Hepatocyte (in vitro differentiated cells): ENCODE results near the gene LGALS7B. TPM values are rescaled to one million over a fixed set of nuclear protein-coding genes. Genes with fewer than 3 reads are reported as not detected.
"Not testable (repeated sequence)": the region's sequence is repeated elsewhere in the genome, so short reads cannot be mapped to it uniquely, and the experiment has no call there.

Experiments used
- DNase-seq: peaks from one replicate; pipeline ENCODE4 v3.0.0-alpha.2; 2016; ENCODE audit warnings: low spot score
- H2AFZ ChIP-seq: fragments of 200-600 bp; sonication (generic); 2 replicates; pipeline ENCODE4 v1.6.0; 2016; ENCODE audit warnings: antibody characterized with exemption, mild to moderate bottlenecking
- H3K27ac ChIP-seq: fragments of 200-600 bp; sonication (generic); 2 replicates; pipeline ENCODE4 v1.5.1; 2016; ENCODE audit warnings: mild to moderate bottlenecking
- H3K27me3 ChIP-seq: fragments of 200-600 bp; sonication (generic); 2 replicates; pipeline ENCODE4 v1.6.1; 2016
- H3K36me3 ChIP-seq: fragments of 200-600 bp; sonication (generic); replicated peaks from 2 replicates; pipeline ENCODE4 v1.5.1; 2016; ENCODE audit warnings: low read depth; ENCODE audit not compliant: insufficient read depth
- H3K4me1 ChIP-seq: fragments of 200-600 bp; sonication (generic); 2 replicates; pipeline ENCODE4 v1.5.1; 2016; ENCODE audit warnings: mild to moderate bottlenecking, moderate library complexity; ENCODE audit not compliant: insufficient read depth
- H3K4me2 ChIP-seq: fragments of 200-600 bp; sonication (generic); 2 replicates; pipeline ENCODE4 v1.6.0; 2016
- H3K4me3 ChIP-seq: fragments of 200-600 bp; sonication (generic); 2 replicates; pipeline ENCODE4 v1.5.1; 2016; ENCODE audit warnings: mild to moderate bottlenecking
- H3K79me2 ChIP-seq: fragments of 200-600 bp; sonication (generic); 2 replicates; pipeline ENCODE4 v1.6.0; 2017; ENCODE audit warnings: mild to moderate bottlenecking
- H3K9me2 ChIP-seq: fragments of 200-600 bp; sonication (generic); replicated peaks from 2 replicates; pipeline ENCODE4 v1.6.0; 2017; ENCODE audit warnings: mild to moderate bottlenecking; ENCODE audit not compliant: insufficient read depth
- H3K9me3 ChIP-seq: fragments of 200-600 bp; sonication (generic); 2 replicates; pipeline ENCODE4 v1.5.1; 2016; ENCODE audit warnings: low read depth, mild to moderate bottlenecking
- H4K20me1 ChIP-seq: fragments of 200-600 bp; sonication (generic); 2 replicates; pipeline ENCODE4 v1.6.0; 2016; ENCODE audit warnings: mild to moderate bottlenecking; ENCODE audit not compliant: insufficient read depth, poor library complexity, severe bottlenecking
- EZH2 ChIP-seq: fragments of 200-600 bp; sonication (generic); IDR thresholded peaks from 2 replicates; pipeline ENCODE4 v1.6.1; 2016; ENCODE audit warnings: antibody characterized with exemption, mild to moderate bottlenecking, borderline replicate concordance
- EZH2phosphoT487 ChIP-seq: fragments of 200-600 bp; sonication (generic); IDR thresholded peaks from one replicate; pipeline ENCODE4 v1.6.1; 2018; ENCODE audit warnings: antibody characterized with exemption, mild to moderate bottlenecking, low read depth, moderate library complexity; ENCODE audit not compliant: unreplicated experiment, severe bottlenecking
- WGBS: methylation state at CpG from one replicate; pipeline ENCODE4 v1.1.6; 2016; ENCODE audit warnings: low lambda C conversion rate; ENCODE audit errors: missing lambda C conversion rate; 5-methylcytosine and 5-hydroxymethylcytosine counted together
- polyA plus RNA-seq: library from polyadenylated mRNA; unstranded; fragments of >200 nt; fragmentation: Nextera tagmentation; extraction: Ambion mirVana; gene quantifications from 2 replicates; pipeline ENCODE4 v1.2.1, GENCODE V29; 2016
- total RNA-seq: library from RNA; depleted of rRNA; stranded (reverse); fragments of >200 nt; gene quantifications from 2 replicates; pipeline ENCODE4 v1.2.3, GENCODE V29; 2014
- TF ChIP-seq, protein P1 (sequence below): fragments of 200-600 bp; sonication (generic); IDR thresholded peaks from 2 replicates; pipeline ENCODE4 v1.5.1; 2016; ENCODE audit warnings: antibody characterized with exemption, mild to moderate bottlenecking; ENCODE audit not compliant: poor library complexity

Gene LGALS7B
- total and polyA plus RNA-seq, 2 experiments from 2014 or later, result not detected

DNA sequence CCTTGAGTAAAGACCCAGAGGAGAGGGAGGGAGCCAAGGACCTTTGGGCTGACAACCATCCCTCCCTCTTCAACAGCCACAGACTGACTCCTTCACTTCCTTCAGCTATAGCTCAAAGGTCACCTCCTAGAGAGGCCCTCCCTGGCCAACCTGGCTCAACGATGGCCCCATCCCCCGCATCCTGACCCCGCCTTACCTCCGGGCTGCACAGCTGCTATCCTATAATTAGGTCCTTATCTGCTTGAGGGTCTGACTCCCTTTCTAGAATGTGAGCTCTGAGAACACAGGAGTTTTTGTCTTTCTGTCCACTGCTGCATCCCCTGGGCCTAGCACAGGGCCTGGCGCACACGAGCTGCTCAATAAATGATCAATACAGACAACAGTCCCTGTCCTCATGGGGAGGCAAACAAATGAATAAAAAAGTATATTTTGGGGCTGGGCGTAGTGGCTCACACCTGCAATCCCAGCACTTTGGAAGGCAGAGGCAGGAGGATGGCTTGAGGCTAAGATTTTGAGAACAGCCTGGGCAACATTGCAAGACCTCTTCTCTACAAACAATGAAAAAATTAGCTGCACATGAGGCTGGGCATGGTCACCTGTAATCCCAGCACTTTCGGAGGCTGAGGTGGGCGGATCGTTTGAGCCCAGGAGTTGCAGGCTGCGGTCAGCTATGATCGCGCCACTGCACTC lies 30.4 kb downstream of the LGALS7B start:
- DNase-seq, result peak; percentile 80
- H3K4me1 ChIP-seq, result peaks cover 20% of the 10 kb centered on the region
- H2AFZ ChIP-seq, result no peak overlapping the region
- 63% methylated on average over 13 of the region's 13 CpGs for WGBS
- no peak overlapping the region for H3K4me3 ChIP-seq
- H3K27ac ChIP-seq, result peak overlapping the region; percentile 78
- H3K79me2 ChIP-seq, result peaks cover 22% of the 10 kb centered on the region
- TF ChIP-seq EZH2, result no peak
- TF ChIP-seq, protein P1, sequence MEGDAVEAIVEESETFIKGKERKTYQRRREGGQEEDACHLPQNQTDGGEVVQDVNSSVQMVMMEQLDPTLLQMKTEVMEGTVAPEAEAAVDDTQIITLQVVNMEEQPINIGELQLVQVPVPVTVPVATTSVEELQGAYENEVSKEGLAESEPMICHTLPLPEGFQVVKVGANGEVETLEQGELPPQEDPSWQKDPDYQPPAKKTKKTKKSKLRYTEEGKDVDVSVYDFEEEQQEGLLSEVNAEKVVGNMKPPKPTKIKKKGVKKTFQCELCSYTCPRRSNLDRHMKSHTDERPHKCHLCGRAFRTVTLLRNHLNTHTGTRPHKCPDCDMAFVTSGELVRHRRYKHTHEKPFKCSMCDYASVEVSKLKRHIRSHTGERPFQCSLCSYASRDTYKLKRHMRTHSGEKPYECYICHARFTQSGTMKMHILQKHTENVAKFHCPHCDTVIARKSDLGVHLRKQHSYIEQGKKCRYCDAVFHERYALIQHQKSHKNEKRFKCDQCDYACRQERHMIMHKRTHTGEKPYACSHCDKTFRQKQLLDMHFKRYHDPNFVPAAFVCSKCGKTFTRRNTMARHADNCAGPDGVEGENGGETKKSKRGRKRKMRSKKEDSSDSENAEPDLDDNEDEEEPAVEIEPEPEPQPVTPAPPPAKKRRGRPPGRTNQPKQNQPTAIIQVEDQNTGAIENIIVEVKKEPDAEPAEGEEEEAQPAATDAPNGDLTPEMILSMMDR, result no peak
- TF ChIP-seq EZH2phosphoT487, result no peak
- no peaks in the 10 kb centered on the region for H3K36me3 ChIP-seq
- H3K9me2 ChIP-seq, result no peaks in the 10 kb centered on the region
- H4K20me1 ChIP-seq, result no peaks in the 10 kb centered on the region
- H3K9me3 ChIP-seq, result no peaks in the 10 kb centered on the region
- H3K4me2 ChIP-seq, result peak overlapping the region; percentile 49
- H3K27me3 ChIP-seq, result no peaks in the 10 kb centered on the region

DNA sequence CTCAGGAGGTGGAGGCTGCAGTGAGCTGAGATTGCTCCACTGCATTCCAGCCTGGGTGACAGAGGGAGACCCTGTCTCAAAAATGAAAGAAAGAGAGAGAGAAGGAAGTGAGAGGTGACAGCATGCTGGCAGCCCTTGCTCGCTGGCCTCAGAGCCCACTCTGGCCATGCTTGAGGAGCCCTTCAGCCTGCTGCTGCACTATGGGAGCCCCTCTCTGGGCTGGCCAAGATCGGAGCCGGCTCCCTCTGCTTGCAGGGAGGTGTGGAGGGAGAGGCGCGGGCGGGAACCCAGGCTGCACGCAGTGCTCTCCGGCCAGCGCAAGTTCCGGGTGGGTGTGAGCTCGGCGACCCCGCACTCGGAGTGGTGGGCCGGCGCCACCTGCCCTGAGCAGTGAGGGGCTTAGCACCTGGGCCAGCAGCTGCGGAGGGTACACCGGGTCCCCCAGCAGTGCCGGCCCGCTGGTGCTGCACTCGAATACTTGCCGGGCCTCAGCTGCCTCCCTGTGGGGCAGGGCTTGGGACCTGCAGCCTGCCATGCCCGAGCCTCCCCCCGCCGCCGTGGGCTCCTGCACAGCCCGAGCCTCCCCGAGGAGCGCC lies 32.3 kb downstream of the LGALS7B start:
- Histone ChIP-seq H3K27ac (peak overlapping the region; percentile 78), H3K4me1 (peaks cover 22% of the 10 kb centered on the region), H3K79me2 (peaks cover 22% of the 10 kb centered on the region)
- not testable (repeated sequence) for H4K20me1 ChIP-seq, H3K9me2 ChIP-seq, DNase-seq, H3K4me2 ChIP-seq, H3K36me3 ChIP-seq, H3K4me3 ChIP-seq, H3K9me3 ChIP-seq, H3K27me3 ChIP-seq, H2AFZ ChIP-seq
- 98% methylated on average over 20 of the region's 29 CpGs for WGBS

DNA sequence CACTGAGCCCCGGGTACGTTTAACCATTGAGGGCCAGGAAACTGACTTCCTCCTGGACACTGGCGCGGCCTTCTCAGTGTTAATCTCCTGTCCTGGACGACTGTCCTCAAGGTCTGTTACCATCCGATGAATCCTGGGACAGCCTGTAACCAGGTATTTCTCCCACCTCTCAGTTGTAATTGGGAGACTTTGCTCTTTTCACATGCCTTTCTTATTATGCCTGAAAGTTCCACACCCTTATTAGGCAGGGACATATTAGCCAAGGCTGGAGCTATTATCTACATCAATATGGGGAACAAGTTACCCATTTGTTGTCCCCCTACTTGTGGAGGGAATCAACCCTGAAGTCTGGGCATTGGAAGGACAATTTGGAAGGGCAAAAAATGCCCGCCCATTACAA lies 36.9 kb downstream of the LGALS7B start:
- H3K9me2 ChIP-seq, H3K27me3 ChIP-seq, H2AFZ ChIP-seq, H4K20me1 ChIP-seq, H3K36me3 ChIP-seq, H3K4me2 ChIP-seq, H3K4me3 ChIP-seq, DNase-seq, H3K9me3 ChIP-seq: not testable (repeated sequence)
- Histone ChIP-seq H3K27ac (peak overlapping the region; percentile 72), H3K79me2 (peaks cover 60% of the 10 kb centered on the region), H3K4me1 (peaks cover 18% of the 10 kb centered on the region)
- WGBS, result 86% methylated on average over 7 of the region's 7 CpGs

DNA sequence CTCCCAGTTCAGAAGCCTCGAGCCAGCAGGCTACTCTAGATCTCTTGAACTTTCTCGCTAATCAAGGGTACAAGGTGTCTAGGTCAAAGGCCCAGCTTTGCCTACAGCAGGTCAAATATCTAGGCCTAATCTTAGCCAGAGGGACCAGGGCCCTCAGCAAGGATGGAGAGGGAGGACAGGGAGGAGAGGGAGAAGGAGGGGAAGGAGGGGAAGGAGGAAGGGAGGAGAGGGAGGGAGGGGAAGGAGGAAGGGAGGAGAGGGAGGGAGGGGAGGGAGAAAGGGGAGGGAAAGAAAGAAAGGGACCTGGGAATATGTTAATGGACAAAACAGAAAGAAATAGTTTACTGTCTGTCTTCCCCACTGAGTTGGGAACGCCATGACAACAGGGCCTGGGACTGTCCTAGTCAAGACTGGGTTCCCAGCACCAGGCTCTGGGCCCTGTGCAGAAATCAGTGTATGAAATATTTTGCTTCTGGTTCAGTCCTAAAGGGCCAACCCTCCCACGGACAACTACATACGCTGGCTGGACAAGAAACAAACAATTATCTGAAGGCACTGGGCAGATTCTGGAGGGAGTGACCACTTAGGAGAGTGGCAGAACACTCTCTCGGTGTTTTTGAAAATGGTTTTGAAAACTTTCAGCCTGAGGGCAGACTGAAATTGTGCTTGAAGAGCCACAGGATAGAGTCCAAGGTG lies 38.0 kb downstream of the LGALS7B start:
- no peaks in the 10 kb centered on the region for H3K36me3 ChIP-seq
- no peak overlapping the region for H3K4me2 ChIP-seq
- no peak overlapping the region for H2AFZ ChIP-seq
- DNase-seq, result no peak
- peak overlapping the region; percentile 72 for H3K27ac ChIP-seq
- H3K4me3 ChIP-seq, result no peak overlapping the region
- H3K9me2 ChIP-seq, result no peaks in the 10 kb centered on the region
- H3K4me1 ChIP-seq, result peaks cover 20% of the 10 kb centered on the region
- no peaks in the 10 kb centered on the region for H3K27me3 ChIP-seq
- 76% methylated on average over 6 of the region's 6 CpGs for WGBS
- H3K9me3 ChIP-seq, result no peaks in the 10 kb centered on the region
- peaks cover 57% of the 10 kb centered on the region for H3K79me2 ChIP-seq
- no peaks in the 10 kb centered on the region for H4K20me1 ChIP-seq
- TF ChIP-seq, protein P1, result no peak
- no peak for TF ChIP-seq EZH2
- TF ChIP-seq EZH2phosphoT487, result no peak

DNA sequence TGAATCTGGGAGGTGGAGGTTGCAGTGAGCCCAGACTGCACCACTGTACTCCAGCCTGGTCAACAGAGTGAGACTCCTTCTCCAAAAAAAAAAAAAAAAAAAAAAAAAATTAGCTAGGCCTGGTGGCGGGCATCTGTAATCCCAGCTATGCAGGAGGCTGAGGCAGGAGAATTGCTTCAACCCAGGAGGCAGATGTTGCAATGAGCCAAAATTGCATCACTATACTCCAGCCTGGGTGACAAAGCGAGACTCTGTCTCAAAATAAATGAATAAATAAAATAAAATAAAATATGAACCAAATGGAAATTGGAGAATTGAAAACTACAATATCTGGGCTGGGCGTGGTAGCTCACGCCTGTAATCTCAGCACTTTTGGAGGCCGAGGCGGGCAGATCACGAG lies 40.2 kb downstream of the LGALS7B start:
- DNase-seq, H4K20me1 ChIP-seq, H3K4me3 ChIP-seq, H3K9me3 ChIP-seq, H3K9me2 ChIP-seq, H3K4me2 ChIP-seq, H3K36me3 ChIP-seq, H3K27me3 ChIP-seq, H2AFZ ChIP-seq: not testable (repeated sequence)
- peaks cover 25% of the 10 kb centered on the region for H3K4me1 ChIP-seq
- WGBS, result 92% methylated on average over 7 of the region's 7 CpGs
- peaks cover 39% of the 10 kb centered on the region for H3K79me2 ChIP-seq
- peak overlapping the region; percentile 92 for H3K27ac ChIP-seq
